SJCRH30 (cell line): ENCODE measurements around the gene DEDD2. TPM values are rescaled to one million over a fixed set of nuclear protein-coding genes. Genes with fewer than 3 reads are reported as not detected.
A peak's percentile ranks its signal among the peaks of the same experiment; 100 is the strongest.

Experiments
- DNase-seq, 2 experiments: peaks; one replicate each; pipeline ENCODE4 v3.0.0-alpha.2; 2015 to 2020
- H3K27ac ChIP-seq: fragments of 250-450 bp; sonication (Bioruptor Pico); 2 replicates; pipeline ENCODE4 v1.5.1; 2020; ENCODE audit warnings: mild to moderate bottlenecking, moderate library complexity
- H3K27me3 ChIP-seq: fragments of 250-450 bp; sonication (Bioruptor Pico); 2 replicates; pipeline ENCODE4 v1.5.1; 2020; ENCODE audit warnings: mild to moderate bottlenecking, moderate library complexity
- H3K36me3 ChIP-seq: fragments of 250-450 bp; sonication (Bioruptor Pico); 2 replicates; pipeline ENCODE4 v1.5.1; 2020; ENCODE audit warnings: mild to moderate bottlenecking, moderate library complexity
- H3K4me1 ChIP-seq: fragments of 250-450 bp; sonication (Bioruptor Pico); 2 replicates; pipeline ENCODE4 v1.5.1; 2020; ENCODE audit warnings: mild to moderate bottlenecking, moderate library complexity
- H3K4me3 ChIP-seq: fragments of 250-450 bp; sonication (Bioruptor Pico); 2 replicates; pipeline ENCODE4 v1.5.1; 2020; ENCODE audit warnings: mild to moderate bottlenecking, moderate library complexity
- H3K9me3 ChIP-seq: fragments of 250-450 bp; sonication (Bioruptor Pico); replicated peaks from 2 replicates; pipeline ENCODE4 v1.5.1; 2020; ENCODE audit warnings: mild to moderate bottlenecking, moderate library complexity
- total RNA-seq: library from RNA; depleted of rRNA; stranded (reverse); fragments of >200 nt; shearing (Covaris generic); gene quantifications from 2 replicates; pipeline ENCODE4 v1.2.3, GENCODE V29; 2014

Gene DEDD2
- total RNA-seq, 1 experiment from 2014 or later, result 16.2 TPM

DNA sequence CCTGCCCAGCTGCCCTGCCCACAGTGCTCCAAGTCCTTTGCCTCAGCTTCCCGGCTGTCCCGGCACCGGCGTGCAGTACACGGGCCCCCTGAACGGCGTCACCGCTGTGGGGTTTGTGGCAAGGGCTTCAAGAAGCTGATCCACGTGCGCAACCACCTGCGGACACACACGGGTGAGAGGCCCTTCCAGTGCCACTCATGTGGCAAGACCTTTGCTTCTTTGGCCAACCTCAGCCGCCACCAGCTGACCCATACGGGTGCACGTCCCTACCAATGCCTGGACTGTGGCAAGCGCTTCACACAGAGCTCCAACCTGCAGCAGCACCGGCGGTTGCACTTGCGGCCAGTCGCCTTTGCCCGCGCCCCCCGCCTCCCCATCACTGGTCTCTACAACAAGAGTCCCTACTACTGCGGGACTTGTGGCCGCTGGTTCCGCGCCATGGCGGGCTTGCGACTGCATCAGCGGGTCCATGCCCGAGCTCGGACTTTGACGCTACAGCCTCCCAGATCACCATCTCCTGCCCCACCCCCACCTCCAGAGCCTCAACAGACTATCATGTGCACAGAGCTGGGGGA, 8.3 kb upstream of the DEDD2 start:
- peaks cover 41% of the 10 kb centered on the region for H3K36me3 ChIP-seq
- no peak for DNase-seq

DNA sequence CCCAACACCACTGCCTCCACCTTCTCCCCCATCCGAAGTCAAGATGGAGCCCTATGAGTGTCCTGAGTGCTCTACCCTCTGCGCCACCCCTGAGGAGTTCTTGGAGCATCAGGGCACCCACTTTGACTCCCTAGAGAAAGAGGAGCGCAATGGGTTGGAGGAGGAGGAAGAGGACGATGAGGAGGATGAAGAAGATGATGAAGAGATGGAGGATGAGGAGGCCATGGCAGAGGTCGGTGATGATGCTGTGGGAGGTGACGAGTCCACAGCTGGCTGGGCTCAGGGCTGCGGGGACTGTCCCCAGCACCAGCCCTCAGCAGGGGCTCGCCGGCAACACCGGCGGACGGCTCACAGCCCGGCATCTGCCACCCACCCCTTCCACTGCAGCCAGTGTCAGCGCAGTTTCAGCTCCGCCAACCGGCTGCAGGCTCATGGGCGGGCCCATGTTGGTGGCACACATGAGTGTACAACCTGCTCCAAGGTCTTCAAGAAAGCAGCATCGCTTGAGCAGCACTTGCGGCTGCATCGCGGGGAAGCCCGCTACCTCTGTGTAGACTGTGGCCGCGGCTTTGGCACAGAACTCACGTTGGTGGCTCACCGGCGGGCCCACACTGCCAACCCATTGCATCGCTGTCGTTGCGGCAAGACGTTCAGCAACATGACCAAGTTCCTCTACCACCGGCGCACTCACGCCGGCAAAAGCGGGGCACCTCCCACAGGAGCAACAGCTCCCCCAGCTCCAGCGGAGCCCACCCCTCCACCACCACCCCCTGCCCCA, 7.7 kb upstream of the DEDD2 start:
- H3K27ac ChIP-seq, result no peak overlapping the region
- DNase-seq, result no peak
- peaks cover 38% of the 10 kb centered on the region for H3K36me3 ChIP-seq
- no peaks in the 10 kb centered on the region for H3K9me3 ChIP-seq
- H3K4me3 ChIP-seq, result no peak overlapping the region
- peaks cover 6% of the 10 kb centered on the region; the same call in 1 of the 2 replicates for H3K4me1 ChIP-seq
- no peaks in the 10 kb centered on the region for H3K27me3 ChIP-seq

More for the DNA sequence above, 8.3 kb upstream of the DEDD2 start:
- Histone ChIP-seq H3K4me3 (no peak overlapping the region), H3K9me3 (no peaks in the 10 kb centered on the region), H3K27me3 (no peaks in the 10 kb centered on the region), H3K4me1 (peaks cover 6% of the 10 kb centered on the region; the same call in 1 of the 2 replicates), H3K27ac (no peak overlapping the region)

DNA sequence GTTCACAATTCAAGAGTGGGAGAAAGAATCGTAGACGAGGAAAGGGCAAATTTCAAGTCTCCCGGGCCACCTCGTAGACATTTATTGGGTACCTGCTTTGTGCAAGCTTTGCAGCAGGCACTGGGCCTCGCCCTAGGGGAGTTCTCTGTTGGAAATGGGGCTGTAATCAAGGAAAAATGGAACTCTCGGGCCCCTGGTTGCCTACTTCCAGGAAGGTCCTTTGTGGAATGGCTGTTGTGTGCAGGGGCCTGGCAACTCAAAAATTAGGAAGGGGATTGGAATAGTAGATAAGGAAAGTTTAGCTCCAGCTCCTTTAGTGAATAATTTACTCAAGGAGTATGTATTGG, 3.2 kb upstream of the DEDD2 start:
- Histone ChIP-seq H3K27me3 (no peaks in the 10 kb centered on the region), H3K27ac (peak overlapping the region; percentile 41), H3K36me3 (peaks cover 6% of the 10 kb centered on the region), H3K4me3 (peak overlapping the region; percentile 79), H3K4me1 (peaks cover 3% of the 10 kb centered on the region; the same call in 1 of the 2 replicates), H3K9me3 (no peaks in the 10 kb centered on the region)
- DNase-seq, result no peak

DNA sequence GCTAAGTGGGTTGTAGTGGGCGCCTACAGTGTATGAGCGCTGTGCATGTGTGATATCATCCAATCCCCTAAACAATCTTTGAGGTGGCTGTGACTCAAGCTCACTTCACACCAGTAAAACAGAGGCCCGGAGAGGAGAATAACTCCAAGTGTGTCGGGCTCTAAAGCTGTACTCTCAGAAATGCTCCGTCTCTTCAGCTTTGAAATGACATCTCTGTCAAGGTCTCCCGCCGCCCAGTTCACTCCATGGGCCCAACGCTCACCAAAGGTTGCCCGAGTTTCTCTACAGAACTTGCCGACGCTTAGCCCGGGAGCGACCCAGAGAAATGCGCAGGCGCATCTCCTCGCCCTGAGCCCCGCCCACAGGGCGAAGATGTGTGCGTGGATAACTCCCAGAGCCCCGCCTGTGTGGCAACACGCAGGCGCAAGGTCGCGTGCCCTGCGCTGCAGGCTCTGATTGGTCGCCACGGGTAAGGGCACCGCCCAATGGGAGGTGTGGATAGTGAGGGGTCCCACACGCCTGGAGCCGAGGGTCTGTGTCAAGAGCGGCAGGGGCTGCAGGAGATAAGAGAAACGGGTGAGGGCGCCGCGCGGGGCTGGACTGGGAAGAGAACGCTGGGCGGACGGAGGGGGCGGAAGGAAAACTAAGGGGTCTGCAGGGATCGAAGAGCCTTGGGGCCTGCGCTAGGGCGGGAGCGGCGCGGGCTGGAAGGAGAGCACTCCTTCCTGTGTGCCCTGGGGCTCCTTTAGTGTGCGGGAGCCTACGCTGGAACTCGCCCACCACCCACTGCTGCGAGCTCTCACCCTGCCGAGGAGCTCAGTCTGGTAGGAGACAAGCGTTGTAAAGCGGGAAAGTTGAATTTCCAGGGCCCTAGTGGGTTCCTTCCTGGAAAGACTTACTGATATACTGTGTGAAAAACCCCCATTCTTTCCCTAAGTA, 2.6 kb upstream of the DEDD2 start, which contains the start of gene ZNF526:
Gene ZNF526 (plus strand): TSS at position 501 of the 939 bp plus-strand sequence. CDS start 4,092 bp downstream, outside the sequence.
- Histone ChIP-seq H3K4me1 (peaks cover 3% of the 10 kb centered on the region; the same call in 1 of the 2 replicates), H3K27ac (peak within 1 kb of the TSS; percentile 41), H3K27me3 (no peaks in the 10 kb centered on the region), H3K36me3 (peaks cover 5% of the 10 kb centered on the region), H3K9me3 (no peaks in the 10 kb centered on the region), H3K4me3 (peak within 1 kb of the TSS; percentile 79)
- DNase-seq, result peak; percentile 98

DNA sequence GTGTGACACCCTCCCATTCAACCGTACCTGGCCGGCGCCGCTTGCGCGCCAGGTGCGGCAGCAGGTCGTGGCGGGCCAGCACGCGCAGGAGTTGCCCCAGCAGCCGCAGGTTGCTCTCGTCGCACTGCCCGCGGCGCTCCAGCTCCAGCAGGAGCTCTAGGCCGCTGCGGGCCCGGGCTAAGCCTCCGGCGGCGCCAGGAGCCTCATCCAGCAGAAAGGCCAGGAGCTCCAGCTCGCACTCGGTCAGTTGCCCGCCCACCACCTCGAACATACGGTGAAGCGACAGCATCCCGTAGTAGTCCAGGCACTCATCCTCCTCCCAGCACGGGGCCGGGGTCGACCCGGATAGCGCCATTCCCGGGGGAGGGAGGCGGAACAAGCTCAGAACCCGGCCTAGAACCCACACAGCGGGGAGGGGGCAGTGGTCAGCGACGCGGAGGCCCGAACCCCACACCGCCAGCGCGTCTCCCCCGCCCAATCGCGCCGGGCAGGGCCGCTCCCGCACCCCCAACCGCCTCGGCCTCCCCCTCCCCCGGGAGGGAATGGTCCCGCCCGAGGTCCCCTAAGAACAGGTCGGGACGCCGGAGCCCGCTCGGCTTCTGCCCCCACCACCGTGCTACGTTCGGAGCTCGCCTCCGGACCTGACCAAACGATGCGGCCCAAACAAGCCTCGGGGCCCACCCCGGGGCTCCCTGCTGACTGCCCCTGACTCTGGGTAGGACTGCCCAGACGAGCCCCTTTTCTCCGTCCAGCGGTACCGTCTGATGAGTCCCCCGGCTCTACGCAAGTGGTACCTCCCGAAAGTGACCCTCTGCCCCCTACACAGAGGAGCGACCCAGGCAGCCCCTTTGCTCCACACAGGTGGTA, 591 bp downstream of the DEDD2 start:
- Histone ChIP-seq H3K27me3 (no peaks in the 10 kb centered on the region), H3K27ac (no peak overlapping the region), H3K36me3 (0 out of 2 replicates have a peak, but pooled peaks cover 2% of the 10 kb centered on the region), H3K4me3 (peak overlapping the region; percentile 64), H3K4me1 (peaks cover 3% of the 10 kb centered on the region; the same call in 1 of the 2 replicates), H3K9me3 (no peaks in the 10 kb centered on the region)
- peak; percentile 34 to 45 for DNase-seq

DNA sequence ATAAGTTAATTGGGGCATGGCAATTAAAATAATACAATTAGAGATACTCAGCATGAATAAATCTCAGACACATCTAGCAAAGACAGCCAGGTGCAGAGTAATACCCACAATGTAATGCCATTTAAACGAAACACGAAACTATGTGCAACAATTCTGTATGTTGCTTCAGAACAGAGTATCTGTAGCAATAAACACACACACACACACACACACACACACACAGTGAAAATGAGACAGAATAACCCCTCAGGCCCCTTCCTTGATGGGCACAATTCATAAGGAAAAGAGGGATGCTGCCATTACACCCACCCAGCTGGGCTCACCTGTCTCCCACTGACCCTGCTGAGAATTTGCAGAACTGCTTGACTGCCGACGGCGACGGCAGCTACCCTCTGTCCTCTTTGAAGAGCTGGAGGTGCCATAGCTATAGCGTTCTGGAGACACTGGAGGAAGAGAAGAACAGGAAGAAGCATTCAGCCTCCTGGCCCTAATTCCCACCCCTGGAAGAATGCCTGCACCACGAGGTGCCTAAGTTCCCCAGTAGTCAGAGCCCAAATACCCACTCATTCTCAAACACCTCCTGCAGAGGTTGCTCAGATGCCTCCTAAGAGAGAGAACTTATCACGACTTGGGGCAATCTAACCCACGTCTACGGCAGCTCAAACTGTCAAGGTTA, 2.5 kb downstream of the DEDD2 start:
- no peak for DNase-seq
- Histone ChIP-seq H3K27me3 (no peaks in the 10 kb centered on the region), H3K27ac (no peak overlapping the region), H3K4me3 (no peak overlapping the region), H3K9me3 (no peaks in the 10 kb centered on the region), H3K4me1 (peaks cover 3% of the 10 kb centered on the region; the same call in 1 of the 2 replicates), H3K36me3 (peaks cover 6% of the 10 kb centered on the region; the same call in 1 of the 2 replicates)

DNA sequence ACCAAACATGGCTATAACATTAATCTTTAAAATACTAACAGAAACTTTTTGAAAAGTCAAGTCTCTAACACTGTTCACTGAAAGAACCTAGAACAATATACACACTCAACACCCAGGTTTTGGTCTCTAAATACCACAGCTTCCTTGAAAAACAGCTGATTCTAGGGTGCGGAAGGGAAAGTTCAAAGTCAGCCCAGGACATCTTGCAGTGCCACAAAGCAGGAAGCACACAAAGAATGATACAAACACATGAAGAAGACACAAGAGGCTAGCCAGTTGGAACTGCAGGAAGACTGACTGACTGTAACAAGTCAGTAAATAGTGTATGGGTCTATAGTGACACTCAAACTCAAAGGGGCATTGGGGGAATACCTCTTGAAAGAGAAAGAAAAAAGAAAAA, 4.6 kb downstream of the DEDD2 start:
- Histone ChIP-seq H3K4me3 (no peak overlapping the region), H3K9me3 (no peaks in the 10 kb centered on the region), H3K36me3 (peaks cover 9% of the 10 kb centered on the region; the same call in 1 of the 2 replicates), H3K4me1 (no peaks in the 10 kb centered on the region), H3K27ac (no peak overlapping the region), H3K27me3 (no peaks in the 10 kb centered on the region)
- DNase-seq, result no peak

DNA sequence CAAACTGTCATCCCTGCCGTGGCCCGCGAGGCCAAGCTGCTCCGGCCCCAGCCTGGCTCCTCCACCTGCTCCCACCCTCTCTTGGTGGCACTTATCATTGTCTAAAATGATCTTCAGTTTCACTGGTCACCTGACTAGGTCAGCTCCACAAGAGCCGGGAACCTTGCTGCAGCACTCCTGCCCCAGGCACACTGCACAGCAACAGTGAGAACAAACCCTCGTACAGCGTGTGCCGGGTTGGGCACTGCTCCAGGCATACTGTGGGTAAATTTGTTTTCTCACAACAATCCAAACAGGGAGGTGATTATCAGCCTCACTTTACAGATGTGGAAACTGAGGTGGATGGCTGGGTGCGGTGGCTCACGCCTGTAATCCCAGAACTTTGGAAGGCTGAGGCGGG, 8.9 kb downstream of the DEDD2 start:
- Histone ChIP-seq H3K4me1 (no peaks in the 10 kb centered on the region), H3K4me3 (no peak overlapping the region), H3K27ac (no peak overlapping the region), H3K27me3 (no peaks in the 10 kb centered on the region), H3K9me3 (no peaks in the 10 kb centered on the region), H3K36me3 (peaks cover 12% of the 10 kb centered on the region; the same call in 1 of the 2 replicates)
- no peak for DNase-seq

DNA sequence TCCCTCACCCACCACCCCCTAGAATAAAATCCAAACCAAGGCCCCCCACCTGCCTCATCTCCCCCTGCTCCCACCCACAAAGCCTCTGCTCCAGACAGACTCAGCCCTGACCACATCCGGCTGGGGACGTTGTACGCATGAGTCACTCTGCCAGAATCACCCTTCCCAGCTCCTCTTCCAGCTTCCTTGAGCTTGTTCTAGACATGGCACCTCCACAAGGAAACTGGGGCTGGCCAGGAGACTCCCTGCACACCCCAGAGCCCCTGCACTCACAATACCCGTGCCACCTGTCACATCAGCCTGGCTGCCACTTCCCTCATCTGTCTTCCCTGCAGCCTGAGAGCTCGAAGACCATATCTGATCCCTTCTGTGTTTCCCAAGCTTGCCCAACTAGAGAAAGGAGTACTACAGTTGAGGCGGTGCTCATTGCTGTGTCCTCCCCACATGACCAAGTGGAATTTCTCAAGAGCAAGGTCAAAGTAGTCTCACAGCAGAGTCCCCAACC, 9.7 kb downstream of the DEDD2 start:
- no peak for DNase-seq
- H3K4me3 ChIP-seq, result no peak overlapping the region
- no peaks in the 10 kb centered on the region for H3K4me1 ChIP-seq
- H3K36me3 ChIP-seq, result peaks cover 11% of the 10 kb centered on the region; the same call in 1 of the 2 replicates
- H3K27ac ChIP-seq, result no peak overlapping the region
- no peaks in the 10 kb centered on the region for H3K27me3 ChIP-seq
- H3K9me3 ChIP-seq, result no peaks in the 10 kb centered on the region

DNA sequence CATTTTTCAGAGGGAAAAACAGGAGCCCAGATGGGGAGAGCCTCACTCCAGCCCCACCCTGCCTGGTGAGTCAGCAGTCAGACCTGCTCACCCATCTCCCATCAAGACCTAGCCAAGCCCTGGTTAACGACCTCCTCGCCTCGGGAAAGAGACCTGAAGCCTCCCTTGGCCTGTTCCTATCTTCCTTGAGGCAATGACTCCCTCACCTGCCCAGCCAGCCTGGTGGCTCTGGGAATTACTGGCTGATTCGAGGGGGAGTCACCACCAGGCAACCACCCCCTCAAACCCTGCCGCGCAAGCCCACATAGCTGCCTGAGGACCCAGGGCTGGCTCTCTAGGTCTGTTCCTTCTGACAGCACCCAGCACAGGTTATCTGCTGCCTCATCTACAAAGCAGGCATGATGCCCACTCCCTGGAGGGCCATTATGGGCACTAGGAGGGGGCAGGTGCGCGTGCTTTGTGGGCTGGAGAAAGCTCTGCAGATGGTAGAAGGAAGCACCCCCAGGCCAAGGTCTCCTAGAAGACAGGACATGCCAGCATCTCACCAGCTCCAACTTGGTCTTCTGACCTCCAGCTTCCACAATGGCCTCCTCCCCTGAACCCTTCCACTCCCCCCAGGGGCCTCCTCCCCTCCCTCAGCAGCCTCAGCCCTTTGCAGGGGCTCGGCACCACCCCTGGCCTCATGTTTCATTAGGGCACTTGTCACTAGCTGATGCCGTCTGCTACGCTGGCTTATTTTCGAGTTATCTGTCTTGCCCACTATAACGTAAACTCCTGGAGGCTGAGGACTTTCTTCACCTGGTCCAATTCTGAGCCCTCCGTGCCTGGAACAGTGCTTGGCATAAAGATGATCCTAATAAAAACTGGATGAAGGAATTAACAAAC, 10.4 kb downstream of the DEDD2 start:
- Histone ChIP-seq H3K4me3 (no peak overlapping the region), H3K27ac (no peak overlapping the region), H3K27me3 (no peaks in the 10 kb centered on the region), H3K4me1 (no peaks in the 10 kb centered on the region), H3K36me3 (peaks cover 11% of the 10 kb centered on the region; the same call in 1 of the 2 replicates), H3K9me3 (no peaks in the 10 kb centered on the region)
- no peak for DNase-seq

DNA sequence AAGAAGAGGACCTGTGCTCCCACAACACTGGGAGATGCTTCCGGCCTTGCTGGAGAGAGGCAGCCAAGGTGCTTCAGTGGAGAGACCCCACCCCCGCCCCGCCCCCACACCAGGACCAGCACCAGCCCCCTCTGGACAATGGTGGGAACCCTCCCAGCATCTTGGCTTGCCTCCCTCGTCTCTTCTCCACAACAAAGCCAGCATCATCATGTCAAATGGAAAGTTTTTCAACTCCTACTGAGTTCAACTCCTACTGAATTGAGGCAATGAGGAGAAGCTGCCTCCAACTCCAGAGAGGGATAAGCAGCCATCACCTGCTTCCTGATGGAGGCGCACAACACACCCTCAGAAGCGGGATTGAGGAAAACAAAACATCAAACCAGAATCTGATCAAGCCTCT, 12.8 kb downstream of the DEDD2 start:
- DNase-seq, result no peak
- Histone ChIP-seq H3K36me3 (peaks cover 8% of the 10 kb centered on the region; the same call in 1 of the 2 replicates), H3K4me3 (no peak overlapping the region), H3K9me3 (no peaks in the 10 kb centered on the region), H3K4me1 (no peaks in the 10 kb centered on the region), H3K27me3 (no peaks in the 10 kb centered on the region), H3K27ac (no peak overlapping the region)

DNA sequence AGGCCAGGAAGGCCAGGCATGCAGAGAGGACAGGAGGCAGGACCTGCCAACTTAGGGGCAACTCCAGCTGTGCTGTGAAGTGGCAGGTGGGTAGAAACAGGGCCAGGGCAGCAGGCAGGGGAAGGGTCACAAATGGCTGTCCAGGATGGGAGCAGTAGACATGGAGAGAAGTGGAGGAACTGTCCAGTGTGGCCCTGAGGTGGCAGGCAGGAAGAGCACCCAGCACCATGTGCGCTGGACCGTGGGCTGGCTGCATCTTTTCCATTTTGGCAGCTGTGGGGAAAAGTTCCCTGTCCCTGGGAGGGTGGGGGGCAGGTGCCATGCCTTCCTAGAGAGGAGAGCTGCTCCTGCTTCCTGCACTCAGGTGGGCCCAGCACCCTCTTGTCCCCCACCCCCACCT, 13.8 kb downstream of the DEDD2 start:
- peaks cover 7% of the 10 kb centered on the region; the same call in 1 of the 2 replicates for H3K36me3 ChIP-seq

More for the DNA sequence above, 13.8 kb downstream of the DEDD2 start:
- no peak overlapping the region for H3K27ac ChIP-seq
- no peaks in the 10 kb centered on the region for H3K9me3 ChIP-seq
- no peak overlapping the region for H3K4me3 ChIP-seq
- DNase-seq, result no peak
- no peaks in the 10 kb centered on the region for H3K27me3 ChIP-seq
- no peaks in the 10 kb centered on the region for H3K4me1 ChIP-seq
